Stimulated activated effector memory CD8-positive, alpha-beta T cell treated with anti-CD3 and anti-CD28 coated beads, Interleukin-12 subunit alpha, Interleukin-12 subunit beta, amount 100 ng/mL, for 72 hours (primary cell): ENCODE results near the gene RPS6KA5.
"Not testable (repeated sequence)": the region's sequence is repeated elsewhere in the genome, so short reads cannot be mapped to it uniquely, and the experiment has no call there.

Source experiments
- ATAC-seq: fragments of 150-1000 bp; cut with Tn5 transposase; 2 replicates; pipeline ENCODE4 v1.10.0; 2021
- DNase-seq, 2 donors: peaks; one replicate each; pipeline ENCODE4 v3.0.0; 2021 to 2022; ENCODE audit warnings: low spot score in 2 of 2
- H3K27ac Mint-ChIP-seq: one replicate; pipeline ENCODE4 v1.8.0; 2022; ENCODE audit warnings: mild to moderate bottlenecking, mixed read lengths
- H3K36me3 Mint-ChIP-seq: one replicate; pipeline ENCODE4 v1.8.0; 2022; ENCODE audit warnings: mild to moderate bottlenecking, mixed read lengths
- H3K4me1 Mint-ChIP-seq: one replicate; pipeline ENCODE4 v1.8.0; 2022; ENCODE audit warnings: mixed read lengths
- H3K4me3 Mint-ChIP-seq: one replicate; pipeline ENCODE4 v1.8.0; 2022; ENCODE audit warnings: mild to moderate bottlenecking, mixed read lengths
- H3K9me3 Mint-ChIP-seq: one replicate; pipeline ENCODE4 v1.8.0; 2022; ENCODE audit warnings: mixed read lengths

Gene RPS6KA5

GRCh38 chr14:90991690-90992443, 68.6 kb downstream of the RPS6KA5 start:
- H3K27ac Mint-ChIP-seq: peak overlapping the region; percentile 58
- DNase-seq: no peak
- H3K4me1 Mint-ChIP-seq: peaks cover 58% of the 10 kb centered on the region
- H3K36me3 Mint-ChIP-seq: peaks cover 62% of the 10 kb centered on the region
- no peak for ATAC-seq
- H3K9me3 Mint-ChIP-seq: no peaks in the 10 kb centered on the region
- H3K4me3 Mint-ChIP-seq: no peak overlapping the region

- Mint-ChIP-seq H3K4me3 (no peak overlapping the region), H3K27ac (no peak overlapping the region), H3K9me3 (no peaks in the 10 kb centered on the region), H3K4me1 (peaks cover 61% of the 10 kb centered on the region), H3K36me3 (peaks cover 54% of the 10 kb centered on the region)
- ATAC-seq (no peak), DNase-seq (no peak)
Measured at GRCh38 chr14:90990141-90990540, 70.3 kb downstream of the RPS6KA5 start.

GRCh38 chr14:90987140-90987539, 73.3 kb downstream of the RPS6KA5 start:
- no peaks in the 10 kb centered on the region for H3K9me3 Mint-ChIP-seq
- ATAC-seq (peak; percentile 43), DNase-seq (no peak)
- peaks cover 46% of the 10 kb centered on the region for H3K4me1 Mint-ChIP-seq
- H3K27ac Mint-ChIP-seq: peak overlapping the region; percentile 38
- H3K4me3 Mint-ChIP-seq: no peak overlapping the region
- peaks cover 44% of the 10 kb centered on the region for H3K36me3 Mint-ChIP-seq

- peaks cover 42% of the 10 kb centered on the region for H3K36me3 Mint-ChIP-seq
- no peaks in the 10 kb centered on the region for H3K9me3 Mint-ChIP-seq
- DNase-seq: no peak
- H3K27ac Mint-ChIP-seq: peak overlapping the region; percentile 38
- H3K4me3 Mint-ChIP-seq: no peak overlapping the region
- ATAC-seq: no peak
- H3K4me1 Mint-ChIP-seq: peaks cover 42% of the 10 kb centered on the region
Measured at GRCh38 chr14:90986510-90986909, 73.9 kb downstream of the RPS6KA5 start.

- ATAC-seq: no peak
Measured at GRCh38 chr14:90985601-90986242, 74.7 kb downstream of the RPS6KA5 start.

GRCh38 chr14:90983560-90983959, 76.9 kb downstream of the RPS6KA5 start:
- H3K4me3 Mint-ChIP-seq: no peak overlapping the region
- H3K27ac Mint-ChIP-seq: peak overlapping the region; percentile 89
- H3K36me3 Mint-ChIP-seq: peaks cover 18% of the 10 kb centered on the region
- H3K4me1 Mint-ChIP-seq: peaks cover 30% of the 10 kb centered on the region
- no peak for ATAC-seq
- no peaks in the 10 kb centered on the region for H3K9me3 Mint-ChIP-seq
- no peak for DNase-seq

More at GRCh38 chr14:90985601-90986242, 74.7 kb downstream of the RPS6KA5 start:
- H3K4me1 Mint-ChIP-seq: peaks cover 34% of the 10 kb centered on the region
- H3K27ac Mint-ChIP-seq: no peak overlapping the region
- no peak for DNase-seq
- H3K36me3 Mint-ChIP-seq: peaks cover 34% of the 10 kb centered on the region
- no peak overlapping the region for H3K4me3 Mint-ChIP-seq
- no peaks in the 10 kb centered on the region for H3K9me3 Mint-ChIP-seq

GRCh38 chr14:90981636-90982035, 78.8 kb downstream of the RPS6KA5 start:
- peaks cover 31% of the 10 kb centered on the region for H3K36me3 Mint-ChIP-seq
- DNase-seq: no peak

GRCh38 chr14:90980636-90981035, 79.8 kb downstream of the RPS6KA5 start:
- H3K9me3 Mint-ChIP-seq, H3K4me3 Mint-ChIP-seq, H3K27ac Mint-ChIP-seq, ATAC-seq, DNase-seq: not testable (repeated sequence)
- Mint-ChIP-seq H3K36me3 (peaks cover 38% of the 10 kb centered on the region), H3K4me1 (peaks cover 15% of the 10 kb centered on the region)

More at GRCh38 chr14:90981636-90982035, 78.8 kb downstream of the RPS6KA5 start:
- H3K27ac Mint-ChIP-seq: no peak overlapping the region
- H3K4me1 Mint-ChIP-seq: peaks cover 19% of the 10 kb centered on the region
- no peak overlapping the region for H3K4me3 Mint-ChIP-seq
- no peak for ATAC-seq
- H3K9me3 Mint-ChIP-seq: no peaks in the 10 kb centered on the region

GRCh38 chr14:90979515-90979914, 80.9 kb downstream of the RPS6KA5 start:
- peaks cover 15% of the 10 kb centered on the region for H3K4me1 Mint-ChIP-seq
- peaks cover 41% of the 10 kb centered on the region for H3K36me3 Mint-ChIP-seq
- DNase-seq (no peak), ATAC-seq (no peak)
- H3K4me3 Mint-ChIP-seq: no peak overlapping the region
- no peak overlapping the region for H3K27ac Mint-ChIP-seq
- no peaks in the 10 kb centered on the region for H3K9me3 Mint-ChIP-seq

GRCh38 chr14:90976101-90976500, 84.3 kb downstream of the RPS6KA5 start:
- Mint-ChIP-seq H3K4me1 (peaks cover 17% of the 10 kb centered on the region), H3K27ac (no peak overlapping the region), H3K36me3 (peaks cover 43% of the 10 kb centered on the region), H3K4me3 (no peak overlapping the region), H3K9me3 (no peaks in the 10 kb centered on the region)
- ATAC-seq (no peak), DNase-seq (no peak)

- no peak for DNase-seq
- Mint-ChIP-seq H3K9me3 (peaks cover 6% of the 10 kb centered on the region), H3K4me1 (peaks cover 42% of the 10 kb centered on the region), H3K27ac (no peak overlapping the region), H3K36me3 (peaks cover 51% of the 10 kb centered on the region), H3K4me3 (no peak overlapping the region)
- ATAC-seq: no peak
Measured at GRCh38 chr14:90971687-90972086, 88.8 kb downstream of the RPS6KA5 start.

- peak overlapping the region; percentile 94 for H3K27ac Mint-ChIP-seq
- H3K4me1 Mint-ChIP-seq: peaks cover 51% of the 10 kb centered on the region
- H3K9me3 Mint-ChIP-seq: peaks cover 6% of the 10 kb centered on the region
- DNase-seq: no peak
- ATAC-seq: peak; percentile 98
- peak overlapping the region; percentile 64 for H3K4me3 Mint-ChIP-seq
- peaks cover 43% of the 10 kb centered on the region for H3K36me3 Mint-ChIP-seq
Measured at GRCh38 chr14:90970167-90970600, 90.3 kb downstream of the RPS6KA5 start.

- Mint-ChIP-seq H3K27ac (peak overlapping the region; percentile 94), H3K9me3 (peaks cover 6% of the 10 kb centered on the region), H3K4me3 (peak overlapping the region; percentile 64), H3K36me3 (peaks cover 41% of the 10 kb centered on the region), H3K4me1 (peaks cover 51% of the 10 kb centered on the region)
- DNase-seq: no peak
- ATAC-seq: peak; percentile 62
Measured at GRCh38 chr14:90969531-90970166, 90.8 kb downstream of the RPS6KA5 start.

GRCh38 chr14:90968025-90968424, 92.4 kb downstream of the RPS6KA5 start:
- Mint-ChIP-seq H3K36me3 (peaks cover 42% of the 10 kb centered on the region), H3K4me3 (no peak overlapping the region), H3K9me3 (peaks cover 6% of the 10 kb centered on the region), H3K4me1 (peaks cover 57% of the 10 kb centered on the region), H3K27ac (peak overlapping the region; percentile 21)
- DNase-seq: no peak
- no peak for ATAC-seq

GRCh38 chr14:90966493-90966892, 93.9 kb downstream of the RPS6KA5 start:
- H3K4me3 Mint-ChIP-seq: no peak overlapping the region
- no peak for ATAC-seq
- H3K36me3 Mint-ChIP-seq: peaks cover 50% of the 10 kb centered on the region
- peaks cover 6% of the 10 kb centered on the region for H3K9me3 Mint-ChIP-seq
- H3K4me1 Mint-ChIP-seq: peaks cover 50% of the 10 kb centered on the region
- no peak overlapping the region for H3K27ac Mint-ChIP-seq
- no peak for DNase-seq
